Nephron (organoid): Measurements from ENCODE around the gene DRD4.
A peak's percentile ranks its signal among the peaks of the same experiment; 100 is the strongest.

ENCODE experiments used
- H3K27ac Mint-ChIP-seq, 3 experiments: 2 replicates each; pipeline ENCODE4 v1.8.0; 2020; ENCODE audit warnings: mixed read lengths in 3 of 3, mild to moderate bottlenecking in 2 of 3, moderate library complexity in 1 of 3
- H3K27me3 Mint-ChIP-seq: 2 replicates; pipeline ENCODE4 v1.8.0; 2021; ENCODE audit warnings: low read depth, mild to moderate bottlenecking, moderate library complexity, mixed read lengths
- H3K36me3 Mint-ChIP-seq: 2 replicates; pipeline ENCODE4 v1.8.0; 2020; ENCODE audit warnings: low read depth, mixed read lengths
- H3K4me1 Mint-ChIP-seq: 2 replicates; pipeline ENCODE4 v1.8.0; 2020; ENCODE audit warnings: mixed read lengths
- H3K4me3 Mint-ChIP-seq, 3 experiments: 2 replicates each; pipeline ENCODE4 v1.8.0; 2020; ENCODE audit warnings: mild to moderate bottlenecking in 3 of 3, mixed read lengths in 3 of 3, moderate library complexity in 2 of 3
- H3K9me3 Mint-ChIP-seq: 2 replicates; pipeline ENCODE4 v1.8.0; 2020; ENCODE audit warnings: mixed read lengths
- CTCF ChIP-seq, 3 experiments: fragments of 200-600 bp; sonication (generic); IDR thresholded peaks; one replicate each; pipeline ENCODE4 v1.5.0; 2021; ENCODE audit warnings: antibody characterized with exemption in 3 of 3; ENCODE audit not compliant: unreplicated experiment in 3 of 3

Gene DRD4

DNA sequence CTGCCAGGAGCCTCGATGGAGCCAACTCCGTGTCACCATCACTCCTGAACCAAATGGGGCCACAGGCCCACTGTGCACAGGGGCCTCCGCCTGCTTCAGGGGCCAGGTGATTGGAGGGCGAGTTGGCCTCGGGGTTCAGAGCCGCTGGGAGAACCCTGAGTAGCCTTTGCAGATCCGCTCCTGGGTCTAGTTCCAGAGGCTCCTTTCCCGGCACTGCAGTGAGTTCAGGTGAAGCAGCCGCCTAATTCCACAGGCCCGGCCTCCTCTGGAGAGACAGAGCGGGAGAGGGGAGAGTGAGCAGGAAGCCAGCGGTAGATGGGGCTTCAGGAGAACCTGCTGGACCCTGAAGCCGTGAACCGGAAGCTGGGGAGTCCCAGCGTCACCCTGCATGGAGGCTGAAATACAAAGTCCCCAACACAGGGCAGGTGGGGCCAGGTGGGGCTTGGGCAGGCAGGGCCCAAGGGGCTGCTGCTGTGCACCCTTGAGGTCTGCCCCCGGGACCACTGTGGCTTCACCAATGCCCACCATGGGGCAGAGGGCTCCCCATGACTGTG is 22.5 kb downstream of the DRD4 start:
- H3K4me3 Mint-ChIP-seq, result no peak overlapping the region
- H3K27ac Mint-ChIP-seq, result no peak overlapping the region
- H3K4me1 Mint-ChIP-seq, result peaks cover 4% of the 10 kb centered on the region
- no peaks in the 10 kb centered on the region for H3K27me3 Mint-ChIP-seq
- no peaks in the 10 kb centered on the region for H3K9me3 Mint-ChIP-seq
- TF ChIP-seq CTCF (IDR thresholded peaks at IDR 0.05; ENCODE audit: unreplicated experiment in 3 of 3), result no peak
- peaks cover 33% of the 10 kb centered on the region for H3K36me3 Mint-ChIP-seq

DNA sequence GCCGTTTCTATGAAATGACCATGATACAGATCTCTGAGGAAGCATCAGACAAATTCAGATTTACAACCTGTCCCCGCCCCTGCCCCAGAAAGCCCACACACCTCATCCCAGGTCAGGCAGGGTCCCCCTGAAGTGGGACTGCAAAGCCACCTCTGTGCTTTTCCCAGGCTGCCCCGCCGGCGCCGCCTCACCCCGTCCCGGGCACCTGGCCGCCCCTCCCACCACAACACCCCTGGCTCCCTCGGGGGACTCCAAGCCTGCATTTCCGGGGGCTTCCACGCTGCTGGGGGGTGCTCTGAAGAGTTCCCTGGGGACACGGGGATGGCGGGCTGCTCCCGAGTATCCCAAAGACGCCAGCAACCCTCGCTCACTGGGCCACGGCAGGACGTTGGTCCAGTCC is 23.2 kb downstream of the DRD4 start:
- Mint-ChIP-seq H3K9me3 (no peaks in the 10 kb centered on the region), H3K4me1 (peaks cover 7% of the 10 kb centered on the region), H3K27ac (no peak overlapping the region), H3K4me3 (no peak overlapping the region), H3K36me3 (peaks cover 30% of the 10 kb centered on the region), H3K27me3 (no peaks in the 10 kb centered on the region)
- no peak for TF ChIP-seq CTCF (IDR thresholded peaks at IDR 0.05; ENCODE audit: unreplicated experiment in 3 of 3)

GRCh38 chr11:660681-661444 is 23.8 kb downstream of the DRD4 start:
- Mint-ChIP-seq H3K27ac (no peak overlapping the region), H3K4me3 (no peak overlapping the region), H3K27me3 (no peaks in the 10 kb centered on the region), H3K9me3 (no peaks in the 10 kb centered on the region), H3K36me3 (peaks cover 35% of the 10 kb centered on the region), H3K4me1 (peaks cover 13% of the 10 kb centered on the region)
- no peak for TF ChIP-seq CTCF (IDR thresholded peaks at IDR 0.05; ENCODE audit: unreplicated experiment in 3 of 3)

DNA sequence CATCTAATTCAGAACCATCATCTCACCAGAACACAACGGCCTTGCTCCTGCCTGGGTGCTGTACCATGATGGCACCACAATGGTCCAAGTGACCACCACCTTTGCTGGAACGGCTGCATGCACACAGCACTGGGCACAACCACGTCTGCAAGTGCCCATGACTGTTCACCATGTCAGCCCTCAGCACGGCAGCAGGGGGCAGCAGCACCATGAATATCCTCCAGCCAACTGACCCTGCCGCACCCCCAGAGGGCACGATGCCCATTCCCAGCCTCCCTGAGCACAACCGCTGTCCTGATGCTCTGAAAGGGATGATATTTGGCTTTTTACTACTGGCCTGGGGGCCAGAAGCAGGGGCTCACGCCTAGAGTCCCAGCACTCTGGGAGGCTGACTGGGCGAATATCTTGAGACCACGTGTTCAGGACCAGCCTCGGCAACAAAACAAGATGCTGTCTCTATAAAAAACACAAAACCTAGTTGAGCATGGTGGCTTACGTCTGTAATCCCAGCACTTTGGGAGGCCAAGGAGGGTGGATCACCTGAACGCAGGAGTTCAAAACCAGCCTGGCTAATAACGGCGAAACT is 25.7 kb downstream of the DRD4 start:
- Mint-ChIP-seq H3K36me3 (peaks cover 37% of the 10 kb centered on the region), H3K4me3 (no peak overlapping the region), H3K4me1 (peaks cover 17% of the 10 kb centered on the region), H3K27me3 (no peaks in the 10 kb centered on the region), H3K27ac (no peak overlapping the region), H3K9me3 (no peaks in the 10 kb centered on the region)
- peak; percentile 61 to 69 (median 67) for TF ChIP-seq CTCF (IDR thresholded peaks at IDR 0.05; ENCODE audit: unreplicated experiment in 3 of 3)

DNA sequence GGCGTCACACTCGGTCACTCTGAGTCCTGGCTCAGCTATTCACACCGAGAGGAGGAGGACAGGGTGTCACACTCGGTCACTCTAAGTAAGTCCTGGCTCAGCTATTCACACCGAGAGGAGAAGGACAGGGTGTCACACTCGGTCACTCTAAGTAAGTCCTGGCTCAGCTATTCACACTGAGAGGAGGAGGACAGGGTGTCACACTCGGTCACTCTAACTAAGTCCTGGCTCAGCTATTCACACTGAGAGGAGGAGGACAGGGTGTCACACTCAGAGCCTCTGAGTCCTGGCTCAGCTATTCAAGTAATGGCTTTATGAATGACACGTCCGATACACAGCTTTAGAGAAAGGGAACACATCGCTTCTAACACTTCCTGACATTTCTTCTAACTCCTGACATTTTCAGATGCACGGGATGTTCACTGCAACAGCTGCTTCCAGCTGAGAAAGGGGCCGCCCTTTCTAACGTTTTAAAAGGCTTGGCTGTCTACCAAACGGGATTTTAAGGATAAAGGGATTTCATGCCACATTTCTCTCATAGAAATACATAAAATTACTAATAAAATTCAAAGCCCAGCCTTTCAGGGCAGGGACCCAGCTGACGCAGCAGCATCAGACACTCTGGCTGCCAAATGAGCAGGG is 28.1 kb downstream of the DRD4 start:
- no peak for TF ChIP-seq CTCF (IDR thresholded peaks at IDR 0.05; ENCODE audit: unreplicated experiment in 3 of 3)
- H3K4me3 Mint-ChIP-seq, result no peak overlapping the region
- no peaks in the 10 kb centered on the region for H3K9me3 Mint-ChIP-seq
- H3K36me3 Mint-ChIP-seq, result peaks cover 34% of the 10 kb centered on the region
- no peaks in the 10 kb centered on the region for H3K27me3 Mint-ChIP-seq
- H3K27ac Mint-ChIP-seq, result peak overlapping the region; percentile 6 to 74 (median 22)
- peaks cover 17% of the 10 kb centered on the region for H3K4me1 Mint-ChIP-seq
